AG10803 (cell line): ENCODE measurements around the gene SCNN1B.

Source experiments
- DNase-seq: peaks from one replicate; pipeline ENCODE4 v3.0.0; 2010; ENCODE audit warnings: low read depth
- H3K4me3 ChIP-seq: 2 replicates; pipeline ENCODE4 v1.5.1; 2011; ENCODE audit warnings: mild to moderate bottlenecking, low read length, control low read depth
- CTCF ChIP-seq: conservative IDR thresholded peaks from 2 replicates; pipeline ENCODE4 v1.5.1; 2011; ENCODE audit warnings: mild to moderate bottlenecking, low read length, control low read depth, inconsistent platforms

The SCNN1B gene

GRCh38 chr16:23339787-23340186, 37.7 kb downstream of the SCNN1B start:
- no peak for DNase-seq
- TF ChIP-seq CTCF, result no peak

GRCh38 chr16:23342083-23342640, 40.1 kb downstream of the SCNN1B start:
- no peak overlapping the region for H3K4me3 ChIP-seq
- DNase-seq, result no peak
- no peak for TF ChIP-seq CTCF

More at GRCh38 chr16:23339787-23340186, 37.7 kb downstream of the SCNN1B start:
- no peak overlapping the region for H3K4me3 ChIP-seq

- H3K4me3 ChIP-seq, result no peak overlapping the region
- TF ChIP-seq CTCF, result no peak
- DNase-seq, result no peak
Observed at GRCh38 chr16:23343643-23344612, 41.8 kb downstream of the SCNN1B start.

- no peak overlapping the region for H3K4me3 ChIP-seq
- TF ChIP-seq CTCF, result no peak
- DNase-seq, result no peak
Observed at GRCh38 chr16:23345237-23345636, 43.1 kb downstream of the SCNN1B start.

GRCh38 chr16:23348579-23349469, 46.7 kb downstream of the SCNN1B start:
- no peak for DNase-seq
- TF ChIP-seq CTCF, result peak; percentile 13; the same call in 1 of the 2 replicates
- H3K4me3 ChIP-seq, result no peak overlapping the region

GRCh38 chr16:23351360-23351759, 49.3 kb downstream of the SCNN1B start:
- DNase-seq, result no peak
- no peak for TF ChIP-seq CTCF

More at GRCh38 chr16:23351360-23351759, 49.3 kb downstream of the SCNN1B start:
- H3K4me3 ChIP-seq, result no peak overlapping the region
